ENCODE measurements around the gene PEX3.

- TF ChIP-seq CTCF (IDR thresholded peaks at IDR 0.05): no peak
- no peak for TF ChIP-seq POLR2A (IDR thresholded peaks at IDR 0.05)
Observed at GRCh38 chr6:143515061-143515760, 64.6 kb downstream of the PEX3 start.
